ENCODE data around the gene METTL6. TPM values are rescaled to one million over a fixed set of nuclear protein-coding genes. Genes with fewer than 3 reads are reported as not detected.
"Not testable (repeated sequence)": the region's sequence is repeated elsewhere in the genome, so short reads cannot be mapped to it uniquely, and the experiment has no call there.

Gene METTL6
- total RNA-seq, 6 experiments from 2014 or later = 17.9 to 21.3 (median 19.8) TPM

GRCh38 chr3:15458212-15458780 lies 31.0 kb upstream of the METTL6 start:
- H3K36me3 Mint-ChIP-seq (ENCODE audit: low read depth) = no peaks in the 10 kb centered on the region
- H3K9me3 Mint-ChIP-seq = no peaks in the 10 kb centered on the region
- no peak overlapping the region for H3K4me3 Mint-ChIP-seq

DNA sequence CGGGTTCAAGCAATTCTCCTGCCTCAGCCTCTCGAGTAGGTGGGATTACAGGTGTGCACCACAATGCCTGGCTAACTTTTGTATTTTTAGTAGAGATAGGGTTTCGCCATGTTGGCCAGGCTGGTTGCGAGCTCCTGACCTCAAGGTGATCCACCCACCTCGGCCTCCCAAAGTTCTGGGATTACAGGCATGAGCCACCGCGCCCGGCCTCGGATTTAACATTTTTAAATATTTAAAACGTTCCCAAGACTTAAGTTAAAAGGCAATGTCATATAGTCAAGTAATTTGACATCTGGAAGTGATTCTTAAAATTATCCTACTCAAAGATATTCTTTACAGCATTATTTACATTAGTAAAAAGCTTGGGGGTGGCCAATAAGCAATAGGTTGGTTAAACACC lies 29.6 kb upstream of the METTL6 start:
- not testable (repeated sequence) for H3K27ac Mint-ChIP-seq; H3K4me3 Mint-ChIP-seq; H3K9me3 Mint-ChIP-seq; H3K4me1 Mint-ChIP-seq (ENCODE audit: low read depth); DNase-seq; H3K27me3 Mint-ChIP-seq (ENCODE audit: insufficient read depth); H3K36me3 Mint-ChIP-seq (ENCODE audit: low read depth)

More at GRCh38 chr3:15458212-15458780, 31.0 kb upstream of the METTL6 start:
- Mint-ChIP-seq H3K27ac (no peak overlapping the region), H3K4me1 (ENCODE audit: low read depth) (no peaks in the 10 kb centered on the region), H3K27me3 (ENCODE audit: insufficient read depth) (peaks cover 13% of the 10 kb centered on the region)
- TF ChIP-seq CTCF (IDR thresholded peaks at IDR 0.05) = no peak
- no peak for DNase-seq

DNA sequence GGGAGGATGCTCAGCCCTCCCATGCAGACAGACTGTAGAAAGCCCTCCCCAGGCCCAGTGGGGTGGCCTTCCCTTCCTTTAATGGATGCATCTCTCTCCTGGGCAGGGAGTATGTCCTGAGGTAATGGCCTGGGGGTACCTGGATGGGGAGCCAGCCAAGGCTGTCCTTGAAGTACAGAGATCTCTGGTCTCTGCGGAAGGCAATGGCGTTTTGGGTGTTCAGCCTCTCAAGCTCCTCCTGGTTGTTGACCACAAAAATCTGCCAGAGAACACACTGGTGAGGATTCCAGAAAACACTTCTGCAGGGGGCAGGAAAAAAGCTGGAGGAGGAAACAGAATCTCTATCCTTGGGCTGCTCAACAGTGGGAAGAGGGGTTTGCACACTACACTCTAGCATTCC lies 29.0 kb upstream of the METTL6 start:
- Mint-ChIP-seq H3K36me3 (ENCODE audit: low read depth) (no peaks in the 10 kb centered on the region), H3K4me3 (no peak overlapping the region), H3K9me3 (no peaks in the 10 kb centered on the region), H3K27me3 (ENCODE audit: insufficient read depth) (peaks cover 10% of the 10 kb centered on the region), H3K27ac (no peak overlapping the region), H3K4me1 (ENCODE audit: low read depth) (no peaks in the 10 kb centered on the region)
- no peak for DNase-seq
- TF ChIP-seq CTCF (IDR thresholded peaks at IDR 0.05) = no peak

DNA sequence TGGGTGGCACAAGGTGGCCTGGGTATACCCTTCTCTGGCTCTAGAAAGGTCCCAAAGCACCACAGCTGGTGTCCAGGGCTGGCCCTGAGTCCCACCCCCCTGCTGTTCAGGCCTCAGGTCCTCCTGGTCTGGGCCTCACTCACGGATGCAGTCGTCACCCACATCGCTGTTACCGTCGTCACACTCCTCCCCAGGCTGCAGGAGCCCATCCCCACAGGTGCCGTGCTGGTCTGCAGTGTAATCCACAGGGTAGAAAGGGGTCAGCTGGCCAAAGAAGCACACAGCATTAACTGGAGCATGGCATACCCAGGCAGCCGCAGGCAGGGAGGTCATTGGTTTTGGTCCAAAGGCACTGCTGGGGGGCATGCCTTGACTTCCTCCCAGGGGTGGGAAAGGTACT lies 28.4 kb upstream of the METTL6 start:
- Mint-ChIP-seq H3K27me3 (ENCODE audit: insufficient read depth) (peaks cover 10% of the 10 kb centered on the region), H3K27ac (no peak overlapping the region), H3K4me1 (ENCODE audit: low read depth) (no peaks in the 10 kb centered on the region), H3K9me3 (no peaks in the 10 kb centered on the region), H3K4me3 (no peak overlapping the region), H3K36me3 (ENCODE audit: low read depth) (no peaks in the 10 kb centered on the region)
- DNase-seq = no peak
- no peak for TF ChIP-seq CTCF (IDR thresholded peaks at IDR 0.05)

DNA sequence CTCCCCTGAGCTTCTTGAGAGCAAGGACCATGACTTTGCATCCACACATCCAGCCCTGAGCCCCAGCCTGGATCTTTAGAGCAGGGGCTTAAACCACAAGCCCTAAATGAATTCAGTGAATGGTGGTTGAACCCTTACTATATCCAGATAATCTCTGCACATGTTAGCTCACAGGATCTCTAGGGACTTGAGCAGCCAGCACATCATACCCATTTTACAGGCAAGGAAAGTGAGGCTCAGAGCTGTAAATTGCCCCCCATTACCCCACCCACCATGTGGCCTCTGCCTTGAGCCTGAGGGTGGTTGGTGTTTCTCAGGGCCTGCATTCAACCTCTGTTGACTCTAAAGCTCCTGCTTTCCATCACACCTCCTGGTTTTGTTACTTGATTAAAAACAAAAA lies 27.6 kb upstream of the METTL6 start:
- no peaks in the 10 kb centered on the region for H3K4me1 Mint-ChIP-seq (ENCODE audit: low read depth)
- H3K27me3 Mint-ChIP-seq (ENCODE audit: insufficient read depth) = peaks cover 8% of the 10 kb centered on the region
- no peak overlapping the region for H3K4me3 Mint-ChIP-seq
- TF ChIP-seq CTCF (IDR thresholded peaks at IDR 0.05) = no peak
- no peaks in the 10 kb centered on the region for H3K9me3 Mint-ChIP-seq
- no peak for DNase-seq
- H3K36me3 Mint-ChIP-seq (ENCODE audit: low read depth) = no peaks in the 10 kb centered on the region
- H3K27ac Mint-ChIP-seq = no peak overlapping the region

DNA sequence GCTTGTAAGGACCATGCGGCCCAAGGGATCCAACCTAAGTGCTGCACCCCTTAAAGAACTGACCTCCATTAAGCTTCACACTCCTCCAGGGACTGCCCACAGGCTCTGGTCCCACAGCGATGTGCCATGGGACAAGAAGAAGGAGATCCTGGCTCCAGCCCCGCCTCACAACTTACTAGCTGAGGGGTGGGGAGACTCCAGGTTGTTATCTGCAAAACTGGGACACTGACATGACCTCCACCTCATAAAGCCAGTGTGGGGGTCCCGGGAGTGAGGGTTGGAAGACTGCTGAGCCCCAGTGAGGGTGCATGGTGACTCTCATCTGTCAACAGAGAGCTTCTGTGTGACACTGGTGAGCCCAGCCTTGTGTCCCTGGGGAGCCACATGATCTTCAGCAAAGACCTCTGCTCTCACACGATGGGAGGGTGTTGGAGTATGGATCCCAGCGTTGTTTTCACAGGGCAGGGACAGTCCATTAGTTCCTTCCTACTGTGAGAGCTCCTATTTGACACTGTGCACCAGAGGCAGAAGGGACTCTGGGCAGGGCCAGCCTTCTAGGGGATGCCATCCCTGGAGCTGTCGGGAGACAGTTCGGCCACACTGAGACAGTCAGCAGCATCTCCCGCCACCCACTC lies 26.8 kb upstream of the METTL6 start:
- no peak for DNase-seq
- Mint-ChIP-seq H3K4me1 (ENCODE audit: low read depth) (no peaks in the 10 kb centered on the region), H3K36me3 (ENCODE audit: low read depth) (no peaks in the 10 kb centered on the region), H3K9me3 (no peaks in the 10 kb centered on the region), H3K27ac (no peak overlapping the region), H3K27me3 (ENCODE audit: insufficient read depth) (peaks cover 5% of the 10 kb centered on the region), H3K4me3 (no peak overlapping the region)
- TF ChIP-seq CTCF (IDR thresholded peaks at IDR 0.05) = no peak
